Trophoblast cell (in vitro differentiated cells and primary cell): Measurements from ENCODE around the gene MBD3L4.

Source experiments
- DNase-seq, 2 donors: peaks; one replicate each; pipeline ENCODE4 v3.0.0-alpha.2; 2016
- H2AFZ ChIP-seq: 2 replicates; pipeline ENCODE4 v1.6.1; 2013; ENCODE audit warnings: low read length, moderate library complexity, mild to moderate bottlenecking; ENCODE audit not compliant: insufficient read depth, poor library complexity
- H2AK5ac ChIP-seq: 2 replicates; pipeline ENCODE4 v1.6.1; 2013; ENCODE audit warnings: mild to moderate bottlenecking, low read length
- H2BK120ac ChIP-seq: 2 replicates; pipeline ENCODE4 v1.6.1; 2013; ENCODE audit warnings: low read length, mild to moderate bottlenecking, moderate library complexity; ENCODE audit not compliant: insufficient read depth, poor library complexity
- H2BK12ac ChIP-seq: 2 replicates; pipeline ENCODE4 v1.6.1; 2013; ENCODE audit warnings: mild to moderate bottlenecking, low read length, moderate library complexity
- H2BK5ac ChIP-seq: 2 replicates; pipeline ENCODE4 v1.6.1; 2013; ENCODE audit warnings: low read length, low read depth, moderate library complexity, mild to moderate bottlenecking; ENCODE audit not compliant: poor library complexity
- H3K14ac ChIP-seq: 2 replicates; pipeline ENCODE4 v1.6.1; 2013; ENCODE audit warnings: mild to moderate bottlenecking, low read length
- H3K18ac ChIP-seq: 2 replicates; pipeline ENCODE4 v1.6.1; 2013; ENCODE audit warnings: mild to moderate bottlenecking, low read length
- H3K23ac ChIP-seq: 2 replicates; pipeline ENCODE4 v1.6.1; 2013; ENCODE audit warnings: low read length
- H3K27ac ChIP-seq: 2 replicates; pipeline ENCODE4 v1.5.1; 2013; ENCODE audit warnings: low read depth, mild to moderate bottlenecking, inconsistent platforms, low read length, moderate library complexity
- H3K27me3 ChIP-seq: 2 replicates; pipeline ENCODE4 v1.6.1; 2013; ENCODE audit warnings: inconsistent platforms, mild to moderate bottlenecking, low read length, moderate library complexity; ENCODE audit not compliant: insufficient read depth
- H3K36me3 ChIP-seq, 2 experiments: 1 replicate in 1 of 2; 2 replicates in 1 of 2; pipeline ENCODE4 v1.6.1; 2013; ENCODE audit warnings: low read length in 2 of 2, mild to moderate bottlenecking in 2 of 2, moderate library complexity in 1 of 2; ENCODE audit not compliant: insufficient read depth in 2 of 2, control insufficient read depth in 1 of 2
- H3K4ac ChIP-seq: 2 replicates; pipeline ENCODE4 v1.6.1; 2013; ENCODE audit warnings: low read depth, mild to moderate bottlenecking, low read length, moderate library complexity
- H3K4me1 ChIP-seq, 2 experiments: 1 replicate in 1 of 2; 2 replicates in 1 of 2; pipeline ENCODE4 v1.6.1; 2013; ENCODE audit warnings: low read length in 2 of 2, mild to moderate bottlenecking in 2 of 2, moderate library complexity in 1 of 2; ENCODE audit not compliant: insufficient read depth in 2 of 2, control insufficient read depth in 1 of 2
- H3K4me2 ChIP-seq: 2 replicates; pipeline ENCODE4 v1.6.1; 2013; ENCODE audit warnings: inconsistent platforms, mild to moderate bottlenecking, low read length, moderate library complexity
- H3K4me3 ChIP-seq: 2 replicates; pipeline ENCODE4 v1.5.1; 2013; ENCODE audit warnings: mild to moderate bottlenecking, low read depth, low read length, inconsistent platforms
- H3K79me1 ChIP-seq: one replicate; pipeline ENCODE4 v1.6.1; 2013; ENCODE audit warnings: low read length
- H3K79me2 ChIP-seq: 2 replicates; pipeline ENCODE4 v1.6.1; 2013; ENCODE audit warnings: low read length, mild to moderate bottlenecking; ENCODE audit not compliant: control insufficient read depth, insufficient read depth, poor library complexity
- H3K9ac ChIP-seq: 2 replicates; pipeline ENCODE4 v1.6.1; 2013; ENCODE audit warnings: mild to moderate bottlenecking, low read length
- H3K9me3 ChIP-seq: 2 replicates; pipeline ENCODE4 v1.6.1; 2013; ENCODE audit warnings: low read depth, mild to moderate bottlenecking, control low read depth, inconsistent platforms, low read length; ENCODE audit not compliant: insufficient read depth
- H4K12ac ChIP-seq: 2 replicates; pipeline ENCODE4 v1.6.1; 2013; ENCODE audit warnings: low read depth, mild to moderate bottlenecking, low read length, moderate library complexity
- H4K8ac ChIP-seq: 2 replicates; pipeline ENCODE4 v1.6.1; 2013; ENCODE audit warnings: low read depth, mild to moderate bottlenecking, low read length, moderate library complexity
- H4K91ac ChIP-seq: one replicate; pipeline ENCODE4 v1.6.1; 2013; ENCODE audit warnings: low read depth, mild to moderate bottlenecking, low read length, moderate library complexity
- WGBS: extraction: QIAGEN DNeasy Blood & Tissue Kit; methylation state at CpG from one replicate; pipeline ENCODE4 v1.1.7; 2013; ENCODE audit warnings: missing lambda C conversion rate; ENCODE audit not compliant: insufficient read length, insufficient coverage; ENCODE audit errors: extremely low coverage; 5-methylcytosine and 5-hydroxymethylcytosine counted together

The MBD3L4 gene

DNA sequence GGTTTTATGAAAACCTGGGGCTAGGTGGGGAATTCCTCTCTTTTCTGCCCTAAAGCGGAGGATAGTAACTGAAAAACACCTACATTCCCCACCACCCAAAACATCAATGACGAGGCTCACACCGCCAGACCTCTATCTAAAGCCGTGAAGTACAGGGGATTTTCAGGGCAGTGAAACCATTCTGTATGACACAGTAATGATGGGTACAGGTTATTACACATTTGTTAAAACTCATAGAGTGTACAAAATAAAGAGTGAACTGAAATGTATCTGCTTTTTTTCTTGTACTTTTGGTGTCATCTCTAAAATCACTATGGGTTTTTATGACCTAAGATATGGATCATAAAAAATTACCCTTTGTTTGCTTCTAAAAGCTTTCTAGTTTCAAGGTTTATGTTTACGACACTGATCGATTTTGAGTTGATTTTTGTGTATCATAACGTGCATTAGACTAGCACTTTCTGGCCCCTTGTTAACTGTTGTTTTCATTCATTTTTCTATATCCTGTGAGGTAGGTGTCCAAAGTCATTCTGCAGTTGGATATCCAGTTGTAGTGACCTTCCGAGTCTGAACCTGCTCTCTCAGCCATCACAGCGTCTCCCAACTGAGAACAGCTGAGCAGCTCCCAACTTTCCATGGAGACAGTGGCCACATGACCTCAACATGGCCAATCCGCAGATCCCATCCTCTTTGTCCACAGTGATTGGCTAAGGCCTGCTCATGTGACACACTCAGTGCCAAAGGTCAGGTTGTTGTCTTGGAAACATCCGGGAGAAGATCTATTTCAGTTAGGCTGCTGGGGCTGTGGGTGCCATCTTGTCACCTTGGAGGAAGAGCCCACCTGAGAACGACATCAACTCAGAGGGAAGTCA lies 29.0 kb downstream of the MBD3L4 start:
- no peak for DNase-seq
- Histone ChIP-seq H3K9ac (no peak overlapping the region), H2BK120ac (no peak overlapping the region), H3K4me1 (no peaks in the 10 kb centered on the region), H2BK12ac (no peak overlapping the region), H3K4ac (no peak overlapping the region), H3K23ac (no peak overlapping the region), H3K79me2 (no peaks in the 10 kb centered on the region), H2AK5ac (no peak overlapping the region), H2AFZ (no peak overlapping the region), H3K4me3 (no peak overlapping the region), H3K14ac (no peak overlapping the region), H3K9me3 (peaks cover 24% of the 10 kb centered on the region), H2BK5ac (no peak overlapping the region), H4K12ac (no peak overlapping the region), H3K27me3 (no peaks in the 10 kb centered on the region), H4K8ac (no peak overlapping the region), H3K79me1 (no peaks in the 10 kb centered on the region), H3K36me3 (no peaks in the 10 kb centered on the region), H4K91ac (no peak overlapping the region), H3K4me2 (no peak overlapping the region), H3K18ac (no peak overlapping the region), H3K27ac (no peak overlapping the region)
- WGBS = no CpG with 5 or more reads among the region's 12 CpGs

DNA sequence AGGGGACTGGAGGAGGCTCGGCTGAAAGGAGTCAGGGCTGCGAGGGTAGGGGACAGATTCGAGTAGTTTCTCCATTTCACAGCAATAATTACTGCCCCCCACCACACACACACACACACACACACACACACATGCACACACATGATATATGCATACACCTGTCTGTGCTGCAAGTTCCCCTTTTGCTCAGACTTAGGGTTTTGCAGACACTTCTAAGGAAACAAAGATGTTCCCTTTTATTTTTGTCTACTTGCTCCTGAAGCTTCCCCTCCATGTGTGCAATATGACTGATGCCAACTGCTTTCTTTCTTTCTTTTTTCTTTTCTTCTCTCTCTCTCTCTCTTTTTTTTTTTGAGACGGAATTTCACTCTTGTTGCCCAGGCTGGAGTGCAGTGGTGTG lies 32.1 kb downstream of the MBD3L4 start:
- Histone ChIP-seq H2BK12ac (no peak overlapping the region), H3K36me3 (no peaks in the 10 kb centered on the region), H3K14ac (no peak overlapping the region), H3K79me1 (no peaks in the 10 kb centered on the region), H3K9ac (no peak overlapping the region), H3K23ac (no peak overlapping the region), H4K91ac (no peak overlapping the region), H4K12ac (no peak overlapping the region), H3K27ac (no peak overlapping the region), H3K4me3 (no peak overlapping the region), H3K4me1 (no peaks in the 10 kb centered on the region), H2BK120ac (no peak overlapping the region), H2BK5ac (no peak overlapping the region), H3K18ac (no peak overlapping the region), H3K4ac (no peak overlapping the region), H2AK5ac (no peak overlapping the region), H3K27me3 (no peaks in the 10 kb centered on the region), H4K8ac (no peak overlapping the region), H3K9me3 (peaks cover 28% of the 10 kb centered on the region), H3K4me2 (no peak overlapping the region), H2AFZ (no peak overlapping the region), H3K79me2 (no peaks in the 10 kb centered on the region)
- DNase-seq = no peak
- no CpG with 5 or more reads among the region's 4 CpGs for WGBS

DNA sequence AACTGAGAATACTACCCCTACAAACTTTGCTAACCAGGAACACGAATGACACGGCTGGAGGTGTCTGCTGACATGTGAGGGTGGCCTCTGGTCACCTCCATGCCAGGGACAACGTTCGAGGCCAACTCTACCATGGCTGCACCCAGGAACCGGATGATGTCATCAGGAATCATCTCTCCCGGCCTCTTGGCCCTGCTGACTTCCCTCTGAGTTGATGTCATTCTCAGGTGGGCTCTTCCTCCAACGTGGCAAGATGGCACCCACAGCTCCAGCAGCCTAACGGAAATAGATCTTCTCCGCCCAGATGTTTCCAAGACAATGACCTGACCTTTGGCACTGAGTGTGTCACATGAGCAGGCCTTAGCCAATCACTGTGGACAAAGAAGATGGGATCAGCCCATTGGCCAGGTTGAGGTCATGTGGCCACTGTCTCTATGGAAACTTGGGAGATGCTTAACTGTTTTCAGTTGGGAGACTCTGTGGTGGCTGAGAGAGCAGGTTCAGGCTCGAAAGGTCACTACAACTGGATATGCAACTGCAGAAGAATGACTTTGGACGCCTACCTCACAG lies 33.8 kb downstream of the MBD3L4 start:
- Histone ChIP-seq H2BK120ac (no peak overlapping the region), H3K27me3 (no peaks in the 10 kb centered on the region), H3K36me3 (no peaks in the 10 kb centered on the region), H3K14ac (no peak overlapping the region), H3K79me1 (no peaks in the 10 kb centered on the region), H3K4me2 (no peak overlapping the region), H3K79me2 (no peaks in the 10 kb centered on the region), H3K27ac (no peak overlapping the region), H3K4me1 (no peaks in the 10 kb centered on the region), H3K23ac (no peak overlapping the region), H2AK5ac (no peak overlapping the region), H3K18ac (no peak overlapping the region), H3K4ac (no peak overlapping the region), H2AFZ (no peak overlapping the region), H4K8ac (no peak overlapping the region), H3K9ac (no peak overlapping the region), H4K91ac (no peak overlapping the region), H4K12ac (no peak overlapping the region), H2BK12ac (no peak overlapping the region), H3K4me3 (no peak overlapping the region), H2BK5ac (no peak overlapping the region), H3K9me3 (peaks cover 16% of the 10 kb centered on the region)
- DNase-seq = no peak
- no CpG with 5 or more reads among the region's 11 CpGs for WGBS

DNA sequence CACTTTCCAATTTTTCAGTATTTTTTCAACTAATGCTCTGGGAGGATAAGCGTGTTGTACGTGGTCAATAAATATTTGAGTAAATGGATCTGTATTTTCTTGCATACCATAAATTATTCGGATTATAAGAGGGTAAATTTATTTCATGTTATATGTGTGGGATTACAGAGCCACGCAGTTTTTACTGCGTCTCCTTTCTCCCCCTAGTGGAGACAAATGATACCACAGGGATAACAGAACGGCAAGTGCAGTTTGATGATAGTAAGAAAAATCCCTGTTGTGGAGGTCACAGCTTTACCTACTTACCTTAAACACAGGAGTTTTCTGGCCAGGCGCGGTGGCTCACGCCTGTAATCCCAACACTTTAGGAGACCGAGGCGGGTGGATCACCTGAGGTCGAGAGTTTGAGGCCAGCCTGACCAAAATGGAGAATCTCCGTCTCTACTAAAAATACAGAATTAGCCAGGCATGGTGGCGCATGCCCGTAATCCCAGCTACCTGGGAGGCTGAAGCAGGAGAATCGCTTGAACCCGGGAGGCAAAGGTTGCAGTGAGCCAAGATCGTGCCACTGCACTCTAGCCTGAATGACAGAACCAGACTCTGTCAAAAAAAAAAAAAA lies 35.6 kb downstream of the MBD3L4 start:
- Histone ChIP-seq H3K4me2 (no peak overlapping the region), H3K23ac (no peak overlapping the region), H2AFZ (no peak overlapping the region), H2BK120ac (no peak overlapping the region), H3K4ac (no peak overlapping the region), H3K14ac (no peak overlapping the region), H3K9me3 (peaks cover 19% of the 10 kb centered on the region), H2AK5ac (no peak overlapping the region), H3K18ac (no peak overlapping the region), H3K9ac (no peak overlapping the region), H3K79me1 (no peaks in the 10 kb centered on the region), H4K91ac (no peak overlapping the region), H2BK5ac (no peak overlapping the region), H3K4me3 (no peak overlapping the region), H3K79me2 (no peaks in the 10 kb centered on the region), H3K4me1 (no peaks in the 10 kb centered on the region), H4K8ac (no peak overlapping the region), H4K12ac (no peak overlapping the region), H3K27ac (no peak overlapping the region), H3K27me3 (no peaks in the 10 kb centered on the region), H2BK12ac (no peak overlapping the region), H3K36me3 (no peaks in the 10 kb centered on the region)
- DNase-seq = peak in 1 of 2 donors; percentile 77
- WGBS = no CpG with 5 or more reads among the region's 18 CpGs
